B cell (primary cell): ENCODE data around the gene ZNHIT1. TPM values are rescaled to one million over a fixed set of nuclear protein-coding genes. Genes with fewer than 3 reads are reported as not detected.

ENCODE experiments used
- ATAC-seq: fragments of 200-7000 bp; cut with Tn5 transposase; one replicate; pipeline ENCODE4 v1.10.0; 2021; ENCODE audit warnings: low read depth, mild to moderate bottlenecking, moderate number of reproducible peaks, moderate library complexity
- CTCF ChIA-PET: fragments of 350-600 bp; sonication (Branson Sonifier 250); formaldehyde crosslinking; loops from one replicate; lab custom pipeline; 2021; ENCODE audit warnings: antibody characterized with exemption, inconsistent platforms; lab: Charles Lee
- POLR2A ChIA-PET: fragments of 350-600 bp; sonication (Branson Sonifier 250); formaldehyde crosslinking; loops from one replicate; lab custom pipeline; 2021; ENCODE audit warnings: antibody characterized with exemption; lab: Charles Lee
- DNase-seq: peaks from one replicate; pipeline ENCODE4 v3.0.0; 2013
- H2AFZ ChIP-seq: 2 replicates; pipeline ENCODE4 v1.6.1; 2012; ENCODE audit warnings: mild to moderate bottlenecking, low read depth, low read length; ENCODE audit not compliant: insufficient read depth, poor library complexity, severe bottlenecking
- H3K27ac ChIP-seq, 2 donors: 1 replicate in 1 of 2; 2 replicates in 1 of 2; pipeline ENCODE4 v1.5.1; 2012 to 2013; ENCODE audit warnings: low read length in 2 of 2, mild to moderate bottlenecking in 2 of 2, moderate library complexity in 1 of 2
- H3K27me3 ChIP-seq, 4 experiments: fragments of 200-600 bp in 1 of 4; sonication (generic) in 1 of 4; replicated peaks in 1 of 4; 1 replicate in 2 of 4; 2 replicates in 2 of 4; pipeline versions ENCODE4 v1.6.1 to v1.7.0; 2013 to 2016; ENCODE audit warnings: low read length in 3 of 4, mild to moderate bottlenecking in 2 of 4, mixed read lengths in 1 of 4, moderate library complexity in 1 of 4; ENCODE audit not compliant: insufficient read depth in 4 of 4, control insufficient read depth in 3 of 4; ENCODE audit errors: control extremely low read depth in 1 of 4
- H3K36me3 ChIP-seq, 2 experiments: replicated peaks in 1 of 2; 1 replicate in 1 of 2; 2 replicates in 1 of 2; pipeline versions ENCODE4 v1.6.1 to v1.7.1; 2013; ENCODE audit warnings: low read length in 1 of 2; ENCODE audit not compliant: insufficient read depth in 2 of 2, control insufficient read depth in 1 of 2; ENCODE audit errors: control extremely low read depth in 1 of 2, extremely low read depth in 1 of 2
- H3K4me1 ChIP-seq, 2 donors: fragments of 200-600 bp in 1 of 2; sonication (generic) in 1 of 2; 1 replicate in 1 of 2; 2 replicates in 1 of 2; pipeline versions ENCODE4 v1.5.1 to v1.6.1; 2013 to 2017; ENCODE audit warnings: low read length in 2 of 2; ENCODE audit not compliant: control insufficient read depth in 2 of 2, insufficient read depth in 2 of 2
- H3K4me2 ChIP-seq: replicated peaks from 2 replicates; pipeline ENCODE3; 2012; ENCODE audit warnings: mild to moderate bottlenecking, low read depth, low read length; ENCODE audit not compliant: poor library complexity, severe bottlenecking
- H3K4me3 ChIP-seq, 5 experiments: fragments of 200-600 bp in 1 of 5; sonication (generic) in 1 of 5; 1 replicate in 3 of 5; 2 replicates in 2 of 5; pipeline versions ENCODE4 v1.5.1 to v1.7.0; 2011 to 2016; ENCODE audit warnings: low read length in 4 of 5, mild to moderate bottlenecking in 4 of 5, low read depth in 2 of 5, control low read depth in 1 of 5, moderate library complexity in 1 of 5; ENCODE audit not compliant: insufficient read depth in 1 of 5; ENCODE audit errors: control extremely low read depth in 1 of 5, extremely low read depth in 1 of 5
- H3K79me2 ChIP-seq: fragments of 200-600 bp; sonication (generic); one replicate; pipeline ENCODE4 v1.6.0; 2016; ENCODE audit warnings: low read length; ENCODE audit not compliant: control insufficient read depth, insufficient read depth
- H3K9ac ChIP-seq: fragments of 200-600 bp; sonication (generic); 2 replicates; pipeline ENCODE4 v1.6.1; 2017; ENCODE audit warnings: mild to moderate bottlenecking, low read length, moderate library complexity
- H3K9me3 ChIP-seq, 3 donors: one replicate each; pipeline versions ENCODE4 v1.6.1 to v1.7.1; 2013; ENCODE audit warnings: low read length in 2 of 3; ENCODE audit not compliant: control insufficient read depth in 2 of 3, insufficient read depth in 1 of 3; ENCODE audit errors: control extremely low read depth in 1 of 3
- H4K20me1 ChIP-seq: 2 replicates; pipeline ENCODE4 v1.6.0; 2012; ENCODE audit warnings: mild to moderate bottlenecking, low read length; ENCODE audit not compliant: insufficient read depth, control insufficient read depth, poor library complexity, severe bottlenecking
- H3K27ac Mint-ChIP-seq: one replicate; pipeline ENCODE4 v1.8.0; 2021; ENCODE audit warnings: mixed read lengths
- H3K27me3 Mint-ChIP-seq: one replicate; pipeline ENCODE4 v1.8.0; 2021; ENCODE audit warnings: mixed read lengths
- H3K4me1 Mint-ChIP-seq: one replicate; pipeline ENCODE4 v1.8.0; 2021; ENCODE audit warnings: mixed read lengths
- H3K4me3 Mint-ChIP-seq: one replicate; pipeline ENCODE4 v1.8.0; 2021; ENCODE audit warnings: mixed read lengths
- H3K9me3 Mint-ChIP-seq: one replicate; pipeline ENCODE4 v1.8.0; 2022; ENCODE audit warnings: mixed read lengths; ENCODE audit not compliant: insufficient read depth
- EZH2 ChIP-seq: IDR thresholded peaks from 2 replicates; pipeline ENCODE4 v1.6.1; 2012; ENCODE audit warnings: borderline replicate concordance, low read depth, mild to moderate bottlenecking, moderate library complexity, low read length; ENCODE audit not compliant: insufficient read depth, poor library complexity, severe bottlenecking
- WGBS: methylation state at CpG from one replicate; pipeline ENCODE4 v1.1.5; 2013; ENCODE audit warnings: missing lambda C conversion rate; ENCODE audit not compliant: insufficient coverage; 5-methylcytosine and 5-hydroxymethylcytosine counted together
- intact Hi-C: fragments of 100-400 bp; cut with micrococcal nuclease; formaldehyde crosslinking; loops from one replicate; pipeline ENCODE4 v1.10.0; 2022
- polyA plus RNA-seq: library from polyadenylated mRNA; depleted of rRNA; stranded (reverse); fragments of >200 nt; gene quantifications from 2 replicates; pipeline ENCODE4 v1.2.3, GENCODE V29; 2012
- total RNA-seq, 2 donors: library from RNA; stranded (reverse); fragments of 120-200 nt in 1 of 2; gene quantifications; 1 replicate in 1 of 2; 2 replicates in 1 of 2; pipeline versions ENCODE4 v1.2.3 to v1.2.4, GENCODE V29; 2013 to 2022
- TF ChIP-seq, protein P1 (sequence below): fragments of 200-600 bp; IDR thresholded peaks from one replicate; pipeline ENCODE4 v1.8.0; 2022; ENCODE audit warnings: antibody characterized with exemption, mild to moderate bottlenecking

Gene ZNHIT1
- total and polyA plus RNA-seq, 2 donors (not counting 1 experiment from before 2014, with no cell fraction given): 28.5 to 37.3 TPM

DNA sequence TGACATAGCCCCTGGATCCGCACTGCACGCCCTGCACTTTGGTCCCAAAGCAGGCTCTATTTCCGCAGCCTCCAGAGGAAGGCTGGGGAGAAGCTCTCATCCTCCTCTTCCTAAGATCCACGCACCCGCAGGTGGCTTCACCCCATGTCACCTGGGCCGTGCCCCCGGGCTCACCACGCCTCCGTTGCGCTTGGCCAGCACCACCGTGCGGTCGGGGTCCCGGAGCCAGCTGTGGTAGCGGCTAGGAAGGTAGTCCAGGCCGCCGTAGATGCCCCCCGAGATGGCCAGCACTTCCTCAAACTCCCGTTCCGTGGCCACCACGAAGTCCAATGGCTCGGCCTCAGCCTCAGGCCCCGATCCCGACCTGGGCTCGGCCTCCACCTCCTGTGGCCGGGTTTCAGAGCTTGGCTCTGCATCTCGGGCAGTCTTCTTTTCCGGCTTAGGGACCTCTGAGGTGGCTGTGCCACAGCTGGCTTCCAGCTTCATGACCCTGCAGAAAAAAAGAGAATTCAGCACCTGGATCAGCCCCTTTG is 43.6 kb upstream of the ZNHIT1 start:
- H2AFZ ChIP-seq: no peak overlapping the region
- peaks cover 0 to 98% (median 75%) of the 10 kb centered on the region in 4 experiments for H3K27me3 ChIP-seq
- H4K20me1 ChIP-seq: no peaks in the 10 kb centered on the region
- H3K79me2 ChIP-seq: no peaks in the 10 kb centered on the region
- no peak for ATAC-seq
- peak overlapping the region; percentile 56 for H3K4me2 ChIP-seq
- intact Hi-C loops: no loop called here
- no peak overlapping the region for H3K27ac Mint-ChIP-seq
- POLR2A ChIA-PET: interaction anchor here (0.6 to 0.9 kb wide), 3 partner anchors 12 to 72 kb away, joined by 3 to 8 read pairs (median 6); no protein-coding TSS in a partner anchor
- WGBS: 7% methylated on average over 27 of the region's 28 CpGs
- peaks cover 0 to 46% (median 1%) of the 10 kb centered on the region in 3 donors for H3K9me3 ChIP-seq
- CTCF ChIA-PET: interaction anchor here (0.7 to 3.2 kb wide), 4 partner anchors 17 to 1120 kb away, joined by 3 to 13 read pairs (median 5); partner anchors contain the start of gene UFSP1
- no peak overlapping the region for H3K4me3 ChIP-seq
- TF ChIP-seq, protein P1, sequence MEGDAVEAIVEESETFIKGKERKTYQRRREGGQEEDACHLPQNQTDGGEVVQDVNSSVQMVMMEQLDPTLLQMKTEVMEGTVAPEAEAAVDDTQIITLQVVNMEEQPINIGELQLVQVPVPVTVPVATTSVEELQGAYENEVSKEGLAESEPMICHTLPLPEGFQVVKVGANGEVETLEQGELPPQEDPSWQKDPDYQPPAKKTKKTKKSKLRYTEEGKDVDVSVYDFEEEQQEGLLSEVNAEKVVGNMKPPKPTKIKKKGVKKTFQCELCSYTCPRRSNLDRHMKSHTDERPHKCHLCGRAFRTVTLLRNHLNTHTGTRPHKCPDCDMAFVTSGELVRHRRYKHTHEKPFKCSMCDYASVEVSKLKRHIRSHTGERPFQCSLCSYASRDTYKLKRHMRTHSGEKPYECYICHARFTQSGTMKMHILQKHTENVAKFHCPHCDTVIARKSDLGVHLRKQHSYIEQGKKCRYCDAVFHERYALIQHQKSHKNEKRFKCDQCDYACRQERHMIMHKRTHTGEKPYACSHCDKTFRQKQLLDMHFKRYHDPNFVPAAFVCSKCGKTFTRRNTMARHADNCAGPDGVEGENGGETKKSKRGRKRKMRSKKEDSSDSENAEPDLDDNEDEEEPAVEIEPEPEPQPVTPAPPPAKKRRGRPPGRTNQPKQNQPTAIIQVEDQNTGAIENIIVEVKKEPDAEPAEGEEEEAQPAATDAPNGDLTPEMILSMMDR: no peak
- TF ChIP-seq EZH2: no peak
- peaks cover 57 to 59% of the 10 kb centered on the region in 2 donors for H3K4me1 ChIP-seq
- no peak overlapping the region for H3K27ac ChIP-seq
- H3K4me3 Mint-ChIP-seq: peak overlapping the region; percentile 56
- H3K27me3 Mint-ChIP-seq: peaks cover 81% of the 10 kb centered on the region
- H3K9ac ChIP-seq: no peak overlapping the region
- H3K36me3 ChIP-seq: no peaks in the 10 kb centered on the region
- DNase-seq: no peak
- peaks cover 44% of the 10 kb centered on the region for H3K4me1 Mint-ChIP-seq
- no peaks in the 10 kb centered on the region for H3K9me3 Mint-ChIP-seq

DNA sequence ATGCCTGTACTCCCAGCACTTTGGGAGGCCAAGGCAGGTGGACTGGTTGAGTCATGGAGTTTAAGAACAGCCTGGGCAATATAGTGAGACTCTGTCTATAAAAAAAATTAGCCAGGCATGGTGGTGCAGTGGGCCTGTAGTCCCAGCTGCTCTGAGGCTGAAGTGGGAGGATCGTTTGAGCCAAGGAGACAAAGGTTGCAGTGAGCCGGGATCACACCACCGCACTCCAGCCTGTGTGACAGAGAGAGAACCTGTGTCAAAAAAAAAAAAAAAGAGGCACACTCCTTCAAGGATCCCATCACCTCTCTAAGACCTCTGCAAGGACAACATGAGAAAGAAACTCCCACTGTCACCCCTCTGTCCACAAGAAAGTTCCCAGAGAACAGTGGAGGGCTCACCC is 42.3 kb upstream of the ZNHIT1 start:
- H3K4me1 Mint-ChIP-seq: peaks cover 41% of the 10 kb centered on the region
- Histone ChIP-seq H3K9ac (no peak overlapping the region), H3K27ac (no peak overlapping the region), H3K79me2 (no peaks in the 10 kb centered on the region), H3K4me1 (peaks cover 54 to 55% of the 10 kb centered on the region in 2 donors), H3K4me3 (no peak overlapping the region), H3K9me3 (peaks cover 0 to 37% (median 1%) of the 10 kb centered on the region in 3 donors), H4K20me1 (no peaks in the 10 kb centered on the region), H3K4me2 (no peak overlapping the region), H3K36me3 (no peaks in the 10 kb centered on the region), H3K27me3 (peaks cover 0 to 97% (median 69%) of the 10 kb centered on the region in 4 experiments), H2AFZ (no peak overlapping the region)
- no peaks in the 10 kb centered on the region for H3K9me3 Mint-ChIP-seq
- DNase-seq: no peak
- H3K27ac Mint-ChIP-seq: no peak overlapping the region
- no CpG with 5 or more reads among the region's 3 CpGs for WGBS
- H3K27me3 Mint-ChIP-seq: peaks cover 74% of the 10 kb centered on the region
- ChIA-PET CTCF (interaction anchor here (2.5 to 3.2 kb wide), 2 partner anchors 17 to 31 kb away, joined by 9 to 13 read pairs; no protein-coding TSS in a partner anchor), POLR2A (no interaction called here)
- H3K4me3 Mint-ChIP-seq: no peak overlapping the region
- no peak for ATAC-seq
- intact Hi-C loops: no loop called here
- TF ChIP-seq, protein P1: no peak
- TF ChIP-seq EZH2: no peak
